Femur (tissue), 1 donor: ENCODE measurements around the gene PTPRN2.
A peak's percentile ranks its signal among the peaks of the same experiment; 100 is the strongest.
"Not testable (repeated sequence)": the region's sequence is repeated elsewhere in the genome, so short reads cannot be mapped to it uniquely, and the experiment has no call there.

Source experiments
- DNase-seq: peaks from one replicate; pipeline ENCODE4 v3.0.0-alpha.2; 2017

Gene PTPRN2

GRCh38 chr7:158054081-158054480 lies 533.5 kb downstream of the PTPRN2 start:
- no peak for DNase-seq

GRCh38 chr7:158053183-158053915 lies 534.3 kb downstream of the PTPRN2 start:
- DNase-seq: no peak

GRCh38 chr7:158052381-158053060 lies 535.1 kb downstream of the PTPRN2 start:
- DNase-seq: no peak

GRCh38 chr7:158051776-158052175 lies 535.8 kb downstream of the PTPRN2 start:
- no peak for DNase-seq

GRCh38 chr7:158050978-158051651 lies 536.5 kb downstream of the PTPRN2 start:
- DNase-seq: no peak

- no peak for DNase-seq
Observed at GRCh38 chr7:158050441-158050977, 537.1 kb downstream of the PTPRN2 start.

GRCh38 chr7:158049271-158049670 lies 538.4 kb downstream of the PTPRN2 start:
- no peak for DNase-seq

- no peak for DNase-seq
Observed at GRCh38 chr7:158048569-158048968, 539.1 kb downstream of the PTPRN2 start.

GRCh38 chr7:158047391-158048059 lies 540.1 kb downstream of the PTPRN2 start:
- DNase-seq: no peak

- not testable (repeated sequence) for DNase-seq
Observed at GRCh38 chr7:158046246-158046645, 541.4 kb downstream of the PTPRN2 start.

GRCh38 chr7:158044482-158044823 lies 543.2 kb downstream of the PTPRN2 start:
- DNase-seq: no peak

- no peak for DNase-seq
Observed at GRCh38 chr7:158043551-158044481, 543.8 kb downstream of the PTPRN2 start.

- DNase-seq: no peak
Observed at GRCh38 chr7:158042156-158042880, 545.3 kb downstream of the PTPRN2 start.

GRCh38 chr7:158040199-158040598 lies 547.4 kb downstream of the PTPRN2 start:
- no peak for DNase-seq

GRCh38 chr7:158039270-158039669 lies 548.4 kb downstream of the PTPRN2 start:
- no peak for DNase-seq

- DNase-seq: no peak
Observed at GRCh38 chr7:158037211-158037610, 550.4 kb downstream of the PTPRN2 start.

- DNase-seq: peak; percentile 9
Observed at GRCh38 chr7:158035343-158035742, 552.3 kb downstream of the PTPRN2 start.

GRCh38 chr7:158034571-158034970 lies 553.1 kb downstream of the PTPRN2 start:
- DNase-seq: peak; percentile 4

GRCh38 chr7:158033925-158034324 lies 553.7 kb downstream of the PTPRN2 start:
- DNase-seq: peak; percentile 3

GRCh38 chr7:158033196-158033595 lies 554.4 kb downstream of the PTPRN2 start:
- DNase-seq: peak; percentile 5

GRCh38 chr7:158032561-158033115 lies 555.0 kb downstream of the PTPRN2 start:
- no peak for DNase-seq
